Measurements from ENCODE around the gene GMDS.

GRCh38 chr6:1736346-1737105, 508.9 kb downstream of the GMDS start:
- TF ChIP-seq POLR2A (IDR thresholded peaks at IDR 0.05) = no peak
- no peak for TF ChIP-seq CTCF (IDR thresholded peaks at IDR 0.05)

All from Peyer's patch (tissue), 4 donors.